Lower lobe of right lung (tissue), 2 donors: ENCODE measurements around the gene ATP6V1C2. TPM values are rescaled to one million over a fixed set of nuclear protein-coding genes. Genes with fewer than 3 reads are reported as not detected.

Experiments
- ATAC-seq, 2 donors: fragments of 200-7000 bp; cut with Tn5 transposase; one replicate each; pipeline ENCODE4 v1.9.1; 2020 to 2022; ENCODE audit warnings: mild to moderate bottlenecking in 2 of 2, moderate library complexity in 2 of 2
- DNase-seq: peaks from one replicate; pipeline ENCODE4 v3.0.0-alpha.2; 2020
- H3K27ac ChIP-seq: fragments of 200-600 bp; one replicate; pipeline ENCODE4 v1.8.0; 2022
- H3K27me3 ChIP-seq: fragments of 200-600 bp; one replicate; pipeline ENCODE4 v1.8.0; 2022; ENCODE audit warnings: low read depth
- H3K36me3 ChIP-seq: fragments of 200-600 bp; one replicate; pipeline ENCODE4 v1.8.0; 2022; ENCODE audit warnings: mild to moderate bottlenecking
- H3K4me1 ChIP-seq: fragments of 200-600 bp; one replicate; pipeline ENCODE4 v1.8.0; 2022
- H3K4me3 ChIP-seq: fragments of 200-600 bp; one replicate; pipeline ENCODE4 v1.8.0; 2022; ENCODE audit warnings: mild to moderate bottlenecking
- H3K9me3 ChIP-seq: fragments of 200-600 bp; one replicate; pipeline ENCODE4 v1.8.0; 2022
- CTCF ChIP-seq: fragments of 200-600 bp; IDR thresholded peaks from one replicate; pipeline ENCODE4 v1.8.0; 2022; ENCODE audit warnings: antibody characterized with exemption, mild to moderate bottlenecking
- intact Hi-C: fragments of 100-400 bp; cut with DNase I; formaldehyde crosslinking; loops from one replicate; pipeline ENCODE4 v1.11.0; 2022
- total RNA-seq: library from RNA; stranded (reverse); fragmentation: NEBNext Ultra II Directional; extraction: Animal tissue kit (Norgen Biotek cat#: 25700); gene quantifications from one replicate; pipeline ENCODE4 v1.2.1, GENCODE V29; 2021
- donor health status: DM: no; HTN: yes; CAD: no; lungs with severe emphysema.

ATP6V1C2 gene
- total RNA-seq, 1 donor from 2014 or later, result 1.7 TPM

- no peak overlapping the region for H3K4me3 ChIP-seq
- no peak for ATAC-seq
- DNase-seq, result no peak
- peaks cover 8% of the 10 kb centered on the region for H3K4me1 ChIP-seq
- peaks cover 31% of the 10 kb centered on the region for H3K27me3 ChIP-seq
- H3K9me3 ChIP-seq, result no peaks in the 10 kb centered on the region
- H3K36me3 ChIP-seq, result no peaks in the 10 kb centered on the region
- intact Hi-C loops, result no loop called here
- H3K27ac ChIP-seq, result no peak overlapping the region
- no peak for TF ChIP-seq CTCF
These were observed 3.8 kb upstream of the ATP6V1C2 start for GRCh38 chr2:10717628-10718027.

GRCh38 chr2:10720306-10720705, 1.1 kb upstream of the ATP6V1C2 start:
- DNase-seq (no peak), ATAC-seq (no peak)
- Histone ChIP-seq H3K27me3 (peaks cover 54% of the 10 kb centered on the region), H3K4me1 (peaks cover 8% of the 10 kb centered on the region), H3K4me3 (no peak overlapping the region), H3K36me3 (no peaks in the 10 kb centered on the region), H3K9me3 (no peaks in the 10 kb centered on the region), H3K27ac (no peak overlapping the region)
- intact Hi-C loops, result no loop called here
- no peak for TF ChIP-seq CTCF

GRCh38 chr2:10720947-10721395, 459 bp upstream of the ATP6V1C2 start:
- ATAC-seq (peak; percentile 66 to 78), DNase-seq (peak; percentile 47)
- no peak for TF ChIP-seq CTCF
- H3K27me3 ChIP-seq, result peaks cover 59% of the 10 kb centered on the region
- H3K4me3 ChIP-seq, result peak overlapping the region; percentile 53
- no peaks in the 10 kb centered on the region for H3K9me3 ChIP-seq
- no peak overlapping the region for H3K27ac ChIP-seq
- H3K36me3 ChIP-seq, result no peaks in the 10 kb centered on the region
- peaks cover 8% of the 10 kb centered on the region for H3K4me1 ChIP-seq
- intact Hi-C loops, result no loop called here

GRCh38 chr2:10722252-10722825, 909 bp downstream of the ATP6V1C2 start:
- ATAC-seq, result no peak
- Histone ChIP-seq H3K27me3 (peaks cover 64% of the 10 kb centered on the region), H3K9me3 (no peaks in the 10 kb centered on the region), H3K36me3 (no peaks in the 10 kb centered on the region), H3K4me3 (peak overlapping the region; percentile 53), H3K27ac (no peak overlapping the region), H3K4me1 (peaks cover 8% of the 10 kb centered on the region)
- intact Hi-C loops, result no loop called here
- DNase-seq, result no peak
- no peak for TF ChIP-seq CTCF

- intact Hi-C loops, result no loop called here
- ATAC-seq (peak in 1 of 2 donors; percentile 46), DNase-seq (no peak)
- no peaks in the 10 kb centered on the region for H3K27me3 ChIP-seq
- no peak for TF ChIP-seq CTCF
- no peaks in the 10 kb centered on the region for H3K9me3 ChIP-seq
- H3K4me1 ChIP-seq, result no peaks in the 10 kb centered on the region
- H3K27ac ChIP-seq, result no peak overlapping the region
- no peaks in the 10 kb centered on the region for H3K36me3 ChIP-seq
- H3K4me3 ChIP-seq, result no peak overlapping the region
These were observed 11.6 kb downstream of the ATP6V1C2 start for GRCh38 chr2:10732924-10733565.
